ENCODE measurements around the gene ACTRT2.
A peak's percentile ranks its signal among the peaks of the same experiment; 100 is the strongest.

ACTRT2 gene

GRCh38 chr1:3009021-3009420, 12.2 kb upstream of the ACTRT2 start:
- DNase-seq (ENCODE audit: low read depth, low spot score) = no peak
- CTCF ChIA-PET = no interaction called here
- no peak for TF ChIP-seq CTCF (IDR thresholded peaks at IDR 0.05; ENCODE audit: insufficient read depth, low read length, missing control alignments)

DNA sequence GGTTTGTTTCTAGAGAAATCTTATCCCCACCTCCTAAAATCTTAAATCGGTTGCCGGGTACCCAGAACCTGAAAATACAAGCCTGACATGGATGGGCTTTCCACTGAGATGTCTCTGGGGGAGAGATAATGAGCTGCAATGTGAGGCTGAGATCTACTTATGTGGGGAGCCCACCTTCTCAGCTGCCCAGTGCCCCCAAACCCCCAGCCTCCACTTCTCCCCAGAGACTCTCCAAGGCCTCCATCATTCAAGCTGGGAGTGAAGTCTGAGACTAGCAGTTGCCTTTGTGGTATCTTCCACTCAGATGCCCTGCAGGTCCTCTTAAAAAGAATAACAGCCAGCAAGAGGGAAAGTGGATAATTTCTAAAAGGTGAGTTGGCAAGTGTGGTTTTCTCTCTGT, 11.7 kb upstream of the ACTRT2 start:
- CTCF ChIA-PET = no interaction called here
- POLR2A ChIA-PET = no interaction called here
- no peak for TF ChIP-seq CTCF (IDR thresholded peaks at IDR 0.05; ENCODE audit: insufficient read depth, low read length, missing control alignments)
- DNase-seq (ENCODE audit: low read depth, low spot score) = no peak
- H3K4me3 ChIP-seq (ENCODE audit: low read depth, low read length) = no peak overlapping the region

More at GRCh38 chr1:3009021-3009420, 12.2 kb upstream of the ACTRT2 start:
- no peak overlapping the region for H3K4me3 ChIP-seq (ENCODE audit: low read depth, low read length)
- POLR2A ChIA-PET = no interaction called here

GRCh38 chr1:3011127-3011526, 10.1 kb upstream of the ACTRT2 start:
- no peak for DNase-seq (ENCODE audit: low read depth, low spot score)
- no peak for TF ChIP-seq CTCF (IDR thresholded peaks at IDR 0.05; ENCODE audit: insufficient read depth, low read length, missing control alignments)
- ChIA-PET POLR2A (no interaction called here), CTCF (no interaction called here)
- H3K4me3 ChIP-seq (ENCODE audit: low read depth, low read length) = no peak overlapping the region

DNA sequence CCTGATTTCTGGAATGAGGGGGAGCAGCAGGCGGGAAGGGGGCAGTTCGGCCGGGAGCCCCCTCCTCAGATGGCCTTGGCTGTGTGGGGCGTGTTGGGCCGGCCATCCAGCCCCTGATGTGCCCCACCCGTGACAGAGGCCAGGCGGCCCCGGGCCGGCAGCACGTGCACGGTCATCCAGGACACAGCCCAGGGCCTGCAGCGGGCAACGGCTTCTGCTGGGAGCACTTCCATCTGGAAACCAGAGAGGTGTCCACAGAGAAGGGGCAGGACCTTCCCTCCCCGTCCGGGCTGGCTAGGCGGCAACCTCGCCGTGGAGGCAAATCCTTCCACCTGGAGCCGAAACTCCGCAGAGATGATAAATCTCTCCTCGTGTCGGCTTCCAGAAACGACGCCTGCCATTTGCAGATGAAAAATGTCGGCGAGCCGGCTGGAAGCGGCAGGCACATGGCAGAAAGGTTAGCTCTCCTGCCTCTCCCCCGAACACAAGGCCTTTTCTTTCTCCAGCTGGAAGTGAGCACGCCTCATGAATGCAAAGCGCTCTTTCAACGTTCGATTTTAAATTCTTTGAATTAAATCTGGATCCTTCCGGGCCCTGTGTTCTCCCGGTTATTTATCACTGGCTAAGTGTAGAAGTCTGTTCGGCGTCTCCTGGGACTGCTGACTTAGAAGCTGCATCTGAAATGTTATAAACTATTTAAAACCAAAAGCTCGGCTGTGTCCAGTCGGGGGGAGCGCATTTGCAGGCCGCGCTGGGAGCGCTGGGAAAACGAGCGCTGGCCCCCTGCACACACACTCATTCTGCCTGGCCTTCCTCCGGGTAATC, 9.4 kb upstream of the ACTRT2 start:
- no peak overlapping the region for H3K4me3 ChIP-seq (ENCODE audit: low read depth, low read length)
- ChIA-PET POLR2A (no interaction called here), CTCF (interaction anchor here (0.9 to 1.6 kb wide), 2 partner anchors 8 to 413 kb away, joined by 3 to 5 read pairs; no protein-coding TSS in a partner anchor)
- DNase-seq (ENCODE audit: low read depth, low spot score) = no peak
- no peak for TF ChIP-seq CTCF (IDR thresholded peaks at IDR 0.05; ENCODE audit: insufficient read depth, low read length, missing control alignments)

GRCh38 chr1:3012456-3013291, 8.6 kb upstream of the ACTRT2 start:
- ChIA-PET POLR2A (no interaction called here), CTCF (interaction anchor here (0.7 to 1.6 kb wide), 3 partner anchors 9 to 412 kb away, joined by 3 to 5 read pairs (median 4); no protein-coding TSS in a partner anchor)
- TF ChIP-seq CTCF (IDR thresholded peaks at IDR 0.05; ENCODE audit: insufficient read depth, low read length, missing control alignments) = peak; percentile 57
- no peak overlapping the region for H3K4me3 ChIP-seq (ENCODE audit: low read depth, low read length)
- no peak for DNase-seq (ENCODE audit: low read depth, low spot score)
